HG03196 (cell line): ENCODE results near the gene DOCK4.

ENCODE experiments used
- ATAC-seq: cut with Tn5 transposase; IDR thresholded peaks from one replicate; pipeline ENCODE4 v1.9.1; 2021; ENCODE audit not compliant: unreplicated experiment

Gene DOCK4

GRCh38 chr7:111835066-111835465 lies 371.1 kb downstream of the DOCK4 start:
- ATAC-seq, result no peak

GRCh38 chr7:111834367-111834766 lies 371.8 kb downstream of the DOCK4 start:
- no peak for ATAC-seq

- no peak for ATAC-seq
Observed at GRCh38 chr7:111833466-111833865, 372.7 kb downstream of the DOCK4 start.

GRCh38 chr7:111832174-111832573 lies 374.0 kb downstream of the DOCK4 start:
- ATAC-seq, result no peak

- no peak for ATAC-seq
Observed at GRCh38 chr7:111829221-111829620, 377.0 kb downstream of the DOCK4 start.

GRCh38 chr7:111827863-111828504 lies 378.2 kb downstream of the DOCK4 start:
- ATAC-seq, result no peak

- ATAC-seq, result no peak
Observed at GRCh38 chr7:111825046-111825445, 381.2 kb downstream of the DOCK4 start.

- no peak for ATAC-seq
Observed at GRCh38 chr7:111823826-111824225, 382.4 kb downstream of the DOCK4 start.

GRCh38 chr7:111821046-111821445 lies 385.2 kb downstream of the DOCK4 start:
- no peak for ATAC-seq

- no peak for ATAC-seq
Observed at GRCh38 chr7:111820621-111821020, 385.6 kb downstream of the DOCK4 start.

GRCh38 chr7:111820121-111820520 lies 386.1 kb downstream of the DOCK4 start:
- ATAC-seq, result no peak

GRCh38 chr7:111815354-111815753 lies 390.8 kb downstream of the DOCK4 start:
- ATAC-seq, result no peak

GRCh38 chr7:111813306-111813705 lies 392.9 kb downstream of the DOCK4 start:
- ATAC-seq, result no peak

- no peak for ATAC-seq
Observed at GRCh38 chr7:111806232-111806631, 400.0 kb downstream of the DOCK4 start.

GRCh38 chr7:111803015-111803758 lies 403.0 kb downstream of the DOCK4 start:
- ATAC-seq, result no peak

- no peak for ATAC-seq
Observed at GRCh38 chr7:111802194-111802772, 403.9 kb downstream of the DOCK4 start.

- ATAC-seq, result no peak
Observed at GRCh38 chr7:111801277-111801676, 404.9 kb downstream of the DOCK4 start.

- no peak for ATAC-seq
Observed at GRCh38 chr7:111796671-111797070, 409.5 kb downstream of the DOCK4 start.

- no peak for ATAC-seq
Observed at GRCh38 chr7:111789870-111790269, 416.3 kb downstream of the DOCK4 start.

- no peak for ATAC-seq
Observed at GRCh38 chr7:111789048-111789320, 417.2 kb downstream of the DOCK4 start.

- ATAC-seq, result no peak
Observed at GRCh38 chr7:111788286-111789047, 417.7 kb downstream of the DOCK4 start.

- no peak for ATAC-seq
Observed at GRCh38 chr7:111787741-111788140, 418.5 kb downstream of the DOCK4 start.
